Measurements from ENCODE around the gene ZNF214.

ZNF214 gene

GRCh38 chr11:7020183-7020917 lies at the start of gene ZNF214, which contains the start of gene NLRP14:
Gene ZNF214, minus strand, starts transcription at chr11:7020346. Its CDS starts 17,511 bp downstream, at chr11:7002835.
Gene NLRP14, plus strand, starts transcription at chr11:7020479. Its CDS starts 18,108 bp downstream, at chr11:7038587.
- no peak for DNase-seq

GRCh38 chr11:7062534-7062933 lies 42.4 kb upstream of the ZNF214 start:
- no peak for DNase-seq

- DNase-seq = no peak
Observed at GRCh38 chr11:7060868-7061267, 40.7 kb upstream of the ZNF214 start.

- no peak for DNase-seq
Observed at GRCh38 chr11:7057641-7058040, 37.5 kb upstream of the ZNF214 start.

- no peak for DNase-seq
Observed at GRCh38 chr11:7056828-7057513, 36.8 kb upstream of the ZNF214 start.

- no peak for DNase-seq
Observed at GRCh38 chr11:7050191-7050590, 30.0 kb upstream of the ZNF214 start.

GRCh38 chr11:7046474-7047175 lies 26.5 kb upstream of the ZNF214 start:
- no peak for DNase-seq

GRCh38 chr11:7034019-7034418 lies 13.9 kb upstream of the ZNF214 start:
- DNase-seq = no peak

GRCh38 chr11:7032692-7033091 lies 12.5 kb upstream of the ZNF214 start:
- no peak for DNase-seq

GRCh38 chr11:7031471-7031871 lies 11.3 kb upstream of the ZNF214 start:
- DNase-seq = no peak

- no peak for DNase-seq
Observed at GRCh38 chr11:7030836-7031235, 10.7 kb upstream of the ZNF214 start.

- no peak for DNase-seq
Observed at GRCh38 chr11:7028141-7028540, 8.0 kb upstream of the ZNF214 start.

- DNase-seq = no peak
Observed at GRCh38 chr11:7021318-7021717, 1.2 kb upstream of the ZNF214 start.

GRCh38 chr11:7019500-7020182 lies 505 bp downstream of the ZNF214 start:
- no peak for DNase-seq

- no peak for DNase-seq
Observed at GRCh38 chr11:7016011-7016410, 4.1 kb downstream of the ZNF214 start.

GRCh38 chr11:7014118-7014517 lies 6.0 kb downstream of the ZNF214 start:
- no peak for DNase-seq

- no peak for DNase-seq
Observed at GRCh38 chr11:7004482-7004881, 15.7 kb downstream of the ZNF214 start.

GRCh38 chr11:6995703-6996102 lies 24.4 kb downstream of the ZNF214 start:
- no peak for DNase-seq

GRCh38 chr11:6992457-6993417 lies 27.4 kb downstream of the ZNF214 start:
- no peak for DNase-seq

GRCh38 chr11:6992026-6992425 lies 28.1 kb downstream of the ZNF214 start:
- no peak for DNase-seq

GRCh38 chr11:6991227-6991626 lies 28.9 kb downstream of the ZNF214 start:
- DNase-seq = no peak

- DNase-seq = no peak
Observed at GRCh38 chr11:6988506-6988905, 31.6 kb downstream of the ZNF214 start.
